Fibroblast of villous mesenchyme (primary cell): ENCODE results near the gene VASH2. TPM values are rescaled to one million over a fixed set of nuclear protein-coding genes. Genes with fewer than 3 reads are reported as not detected.

ENCODE experiments used
- DNase-seq: peaks from one replicate; pipeline ENCODE4 v3.0.0-alpha.2; 2010; ENCODE audit warnings: low read depth
- H3K4me3 ChIP-seq: 2 replicates; pipeline ENCODE4 v1.5.1; 2011; ENCODE audit warnings: low read depth, mild to moderate bottlenecking, low read length
- CTCF ChIP-seq: IDR thresholded peaks from 2 replicates; pipeline ENCODE4 v1.5.1; 2012; ENCODE audit warnings: low read depth, mild to moderate bottlenecking, low read length; ENCODE audit not compliant: insufficient read depth
- total RNA-seq: library from RNA; depleted of rRNA; stranded (reverse); fragments of >200 nt; gene quantifications from 2 replicates; pipeline ENCODE4 v1.2.3, GENCODE V29; 2012

Gene VASH2
- total RNA-seq, 1 donor, result 0.43 TPM

- H3K4me3 ChIP-seq, result no peak overlapping the region
- DNase-seq, result no peak
- TF ChIP-seq CTCF, result no peak
Measured at GRCh38 chr1:212933815-212934471, 16.4 kb upstream of the VASH2 start.

- no peak overlapping the region for H3K4me3 ChIP-seq
- no peak for DNase-seq
- no peak for TF ChIP-seq CTCF
Measured at GRCh38 chr1:212935387-212935981, 14.9 kb upstream of the VASH2 start.

- DNase-seq, result no peak
- no peak overlapping the region for H3K4me3 ChIP-seq
- TF ChIP-seq CTCF, result no peak
Measured at GRCh38 chr1:212937034-212937433, 13.3 kb upstream of the VASH2 start.

- no peak for DNase-seq
- no peak overlapping the region for H3K4me3 ChIP-seq
- TF ChIP-seq CTCF, result no peak
Measured at GRCh38 chr1:212938846-212939245, 11.5 kb upstream of the VASH2 start.

- TF ChIP-seq CTCF, result no peak
- peak; percentile 35 for DNase-seq
- no peak overlapping the region for H3K4me3 ChIP-seq
Measured at GRCh38 chr1:212941452-212941851, 8.9 kb upstream of the VASH2 start.

- TF ChIP-seq CTCF, result no peak
- DNase-seq, result no peak
Measured at GRCh38 chr1:212942679-212943392, 7.5 kb upstream of the VASH2 start.

More at GRCh38 chr1:212942679-212943392, 7.5 kb upstream of the VASH2 start:
- H3K4me3 ChIP-seq, result no peak overlapping the region
